IMR-90 (cell line): ENCODE data around the gene HS6ST3.

Source experiments
- BHLHE40 ChIP-seq: fragments of 150-350 bp; IDR thresholded peaks from 2 replicates; pipeline ENCODE4 v1.6.1; 2016; ENCODE audit warnings: mild to moderate bottlenecking, low read depth, low read length
- MAFK ChIP-seq: IDR thresholded peaks from 2 replicates; pipeline ENCODE4 v1.6.1; 2012; ENCODE audit warnings: low read depth, low read length, improper control_type of control experiment
- MAZ ChIP-seq: IDR thresholded peaks from 2 replicates; pipeline ENCODE4 v1.6.1; 2012; ENCODE audit warnings: low read depth, mild to moderate bottlenecking, low read length, improper control_type of control experiment, moderate library complexity, borderline replicate concordance
- MXI1 ChIP-seq: IDR thresholded peaks from 2 replicates; pipeline ENCODE4 v1.6.1; 2012; ENCODE audit warnings: low read depth, mild to moderate bottlenecking, low read length, moderate library complexity, borderline replicate concordance
- RAD21 ChIP-seq: IDR thresholded peaks from 2 replicates; pipeline ENCODE4 v1.6.1; 2012; ENCODE audit warnings: low read length, improper control_type of control experiment
- RFX5 ChIP-seq: IDR thresholded peaks from 2 replicates; pipeline ENCODE4 v1.8.0; 2012; ENCODE audit warnings: low read depth, mild to moderate bottlenecking, low read length, moderate library complexity
- TF ChIP-seq, protein P1 (sequence below): conservative IDR thresholded peaks from 2 replicates; pipeline ENCODE4 v1.5.1; 2012; ENCODE audit warnings: mild to moderate bottlenecking, low read depth, low read length, improper control_type of control experiment
- TF ChIP-seq, protein P2 (sequence below): fragments of 150-350 bp; IDR thresholded peaks from 2 replicates; pipeline ENCODE4 v1.6.1; 2017; ENCODE audit warnings: mild to moderate bottlenecking, antibody characterized with exemption, low read length, low read depth

DNA sequence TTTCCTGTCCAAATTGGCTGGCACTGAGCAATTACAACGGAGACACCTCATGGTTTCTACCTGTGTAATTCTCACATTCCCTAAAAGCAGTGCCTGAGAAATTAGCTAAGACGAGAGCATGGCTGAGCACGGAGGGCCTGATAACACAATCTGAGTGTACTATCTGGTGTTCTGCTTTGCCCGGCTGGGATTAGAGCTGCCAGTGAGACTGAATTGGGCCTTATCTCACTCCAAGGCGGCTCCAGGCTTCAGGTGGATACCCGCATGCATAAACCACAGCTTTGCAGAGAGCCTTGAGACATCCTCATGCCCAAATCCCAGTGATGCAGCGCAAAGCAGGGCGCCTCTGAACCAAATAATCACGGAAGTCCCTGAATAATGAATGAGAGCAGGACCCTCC lies 732.1 kb downstream of the HS6ST3 start:
- TF ChIP-seq, protein P1, sequence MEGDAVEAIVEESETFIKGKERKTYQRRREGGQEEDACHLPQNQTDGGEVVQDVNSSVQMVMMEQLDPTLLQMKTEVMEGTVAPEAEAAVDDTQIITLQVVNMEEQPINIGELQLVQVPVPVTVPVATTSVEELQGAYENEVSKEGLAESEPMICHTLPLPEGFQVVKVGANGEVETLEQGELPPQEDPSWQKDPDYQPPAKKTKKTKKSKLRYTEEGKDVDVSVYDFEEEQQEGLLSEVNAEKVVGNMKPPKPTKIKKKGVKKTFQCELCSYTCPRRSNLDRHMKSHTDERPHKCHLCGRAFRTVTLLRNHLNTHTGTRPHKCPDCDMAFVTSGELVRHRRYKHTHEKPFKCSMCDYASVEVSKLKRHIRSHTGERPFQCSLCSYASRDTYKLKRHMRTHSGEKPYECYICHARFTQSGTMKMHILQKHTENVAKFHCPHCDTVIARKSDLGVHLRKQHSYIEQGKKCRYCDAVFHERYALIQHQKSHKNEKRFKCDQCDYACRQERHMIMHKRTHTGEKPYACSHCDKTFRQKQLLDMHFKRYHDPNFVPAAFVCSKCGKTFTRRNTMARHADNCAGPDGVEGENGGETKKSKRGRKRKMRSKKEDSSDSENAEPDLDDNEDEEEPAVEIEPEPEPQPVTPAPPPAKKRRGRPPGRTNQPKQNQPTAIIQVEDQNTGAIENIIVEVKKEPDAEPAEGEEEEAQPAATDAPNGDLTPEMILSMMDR: no peak
- no peak for TF ChIP-seq MAFK
- no peak for TF ChIP-seq MXI1
- TF ChIP-seq MAZ: no peak
- no peak for TF ChIP-seq RAD21
- no peak for TF ChIP-seq RFX5
- TF ChIP-seq, protein P2, sequence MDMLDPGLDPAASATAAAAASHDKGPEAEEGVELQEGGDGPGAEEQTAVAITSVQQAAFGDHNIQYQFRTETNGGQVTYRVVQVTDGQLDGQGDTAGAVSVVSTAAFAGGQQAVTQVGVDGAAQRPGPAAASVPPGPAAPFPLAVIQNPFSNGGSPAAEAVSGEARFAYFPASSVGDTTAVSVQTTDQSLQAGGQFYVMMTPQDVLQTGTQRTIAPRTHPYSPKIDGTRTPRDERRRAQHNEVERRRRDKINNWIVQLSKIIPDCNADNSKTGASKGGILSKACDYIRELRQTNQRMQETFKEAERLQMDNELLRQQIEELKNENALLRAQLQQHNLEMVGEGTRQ: no peak
- no peak for TF ChIP-seq BHLHE40
